Measurements from ENCODE around the gene ZC3H13. TPM values are rescaled to one million over a fixed set of nuclear protein-coding genes. Genes with fewer than 3 reads are reported as not detected.

ZC3H13 gene
- polyA plus RNA-seq, 1 donor from 2014 or later = 19.5 TPM

DNA sequence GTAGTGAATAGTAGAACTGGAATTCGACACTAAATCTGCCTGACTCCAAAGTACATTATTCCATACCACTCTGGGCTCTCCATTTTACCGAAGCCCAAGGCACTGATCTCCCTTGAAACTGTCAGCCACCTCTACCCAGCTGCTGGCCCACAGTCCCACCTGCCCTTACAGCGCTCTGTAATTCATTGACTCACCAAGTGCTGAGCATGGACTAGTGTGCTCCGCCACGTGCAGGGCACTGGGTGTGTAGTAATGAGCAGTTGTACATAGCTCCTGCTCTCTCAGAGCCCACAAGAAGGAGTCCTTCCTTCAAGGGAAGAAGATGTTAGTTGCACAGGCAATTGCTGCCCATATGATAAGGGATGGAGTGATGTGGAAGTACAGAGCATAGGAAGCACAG is 124.4 kb downstream of the ZC3H13 start:
- Histone ChIP-seq H3K4me3 (ENCODE audit: low read length) (no peak overlapping the region), H3K27ac (ENCODE audit: low read length) (no peak overlapping the region), H3K79me2 (replicated peaks; ENCODE audit: insufficient read depth, low read length) (no peaks in the 10 kb centered on the region), H3K36me3 (ENCODE audit: insufficient read depth, low read length) (no peaks in the 10 kb centered on the region), H3K27me3 (ENCODE audit: insufficient read depth, low read depth, low read length) (no peaks in the 10 kb centered on the region), H3F3A (ENCODE audit: insufficient read depth, low read length, poor library complexity, severe bottlenecking) (no peaks in the 10 kb centered on the region), H3K9me3 (ENCODE audit: low read length) (no peaks in the 10 kb centered on the region), H2AFZ (ENCODE audit: low read depth, low read length) (no peak overlapping the region), H3K4me2 (ENCODE audit: low read length) (no peak overlapping the region), H3K9ac (ENCODE audit: low read length) (no peak overlapping the region), H4K20me1 (ENCODE audit: insufficient read depth) (no peaks in the 10 kb centered on the region), H3K9me2 (ENCODE audit: insufficient read depth, low read length) (no peaks in the 10 kb centered on the region)
- TF ChIP-seq POLR2AphosphoS5 (IDR thresholded peaks at IDR 0.05) (no peak), TAF1 (IDR thresholded peaks at IDR 0.05; ENCODE audit: low read depth) (no peak), RAD21 (conservative IDR thresholded peaks at IDR 0.05) (no peak), SMC3 (conservative IDR thresholded peaks at IDR 0.05; ENCODE audit: poor library complexity) (no peak), EP300 (conservative IDR thresholded peaks at IDR 0.05; ENCODE audit: poor library complexity, severe bottlenecking) (no peak), EZH2 (IDR thresholded peaks at IDR 0.05; ENCODE audit: borderline replicate concordance, insufficient read depth, low read length, poor library complexity, severe bottlenecking) (no peak), MXI1 (conservative IDR thresholded peaks at IDR 0.05; ENCODE audit: poor library complexity, severe bottlenecking) (no peak)
- TF ChIP-seq, protein P1, sequence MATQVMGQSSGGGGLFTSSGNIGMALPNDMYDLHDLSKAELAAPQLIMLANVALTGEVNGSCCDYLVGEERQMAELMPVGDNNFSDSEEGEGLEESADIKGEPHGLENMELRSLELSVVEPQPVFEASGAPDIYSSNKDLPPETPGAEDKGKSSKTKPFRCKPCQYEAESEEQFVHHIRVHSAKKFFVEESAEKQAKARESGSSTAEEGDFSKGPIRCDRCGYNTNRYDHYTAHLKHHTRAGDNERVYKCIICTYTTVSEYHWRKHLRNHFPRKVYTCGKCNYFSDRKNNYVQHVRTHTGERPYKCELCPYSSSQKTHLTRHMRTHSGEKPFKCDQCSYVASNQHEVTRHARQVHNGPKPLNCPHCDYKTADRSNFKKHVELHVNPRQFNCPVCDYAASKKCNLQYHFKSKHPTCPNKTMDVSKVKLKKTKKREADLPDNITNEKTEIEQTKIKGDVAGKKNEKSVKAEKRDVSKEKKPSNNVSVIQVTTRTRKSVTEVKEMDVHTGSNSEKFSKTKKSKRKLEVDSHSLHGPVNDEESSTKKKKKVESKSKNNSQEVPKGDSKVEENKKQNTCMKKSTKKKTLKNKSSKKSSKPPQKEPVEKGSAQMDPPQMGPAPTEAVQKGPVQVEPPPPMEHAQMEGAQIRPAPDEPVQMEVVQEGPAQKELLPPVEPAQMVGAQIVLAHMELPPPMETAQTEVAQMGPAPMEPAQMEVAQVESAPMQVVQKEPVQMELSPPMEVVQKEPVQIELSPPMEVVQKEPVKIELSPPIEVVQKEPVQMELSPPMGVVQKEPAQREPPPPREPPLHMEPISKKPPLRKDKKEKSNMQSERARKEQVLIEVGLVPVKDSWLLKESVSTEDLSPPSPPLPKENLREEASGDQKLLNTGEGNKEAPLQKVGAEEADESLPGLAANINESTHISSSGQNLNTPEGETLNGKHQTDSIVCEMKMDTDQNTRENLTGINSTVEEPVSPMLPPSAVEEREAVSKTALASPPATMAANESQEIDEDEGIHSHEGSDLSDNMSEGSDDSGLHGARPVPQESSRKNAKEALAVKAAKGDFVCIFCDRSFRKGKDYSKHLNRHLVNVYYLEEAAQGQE (IDR thresholded peaks at IDR 0.05; ENCODE audit: borderline replicate concordance) = no peak
- TF ChIP-seq, protein P2, sequence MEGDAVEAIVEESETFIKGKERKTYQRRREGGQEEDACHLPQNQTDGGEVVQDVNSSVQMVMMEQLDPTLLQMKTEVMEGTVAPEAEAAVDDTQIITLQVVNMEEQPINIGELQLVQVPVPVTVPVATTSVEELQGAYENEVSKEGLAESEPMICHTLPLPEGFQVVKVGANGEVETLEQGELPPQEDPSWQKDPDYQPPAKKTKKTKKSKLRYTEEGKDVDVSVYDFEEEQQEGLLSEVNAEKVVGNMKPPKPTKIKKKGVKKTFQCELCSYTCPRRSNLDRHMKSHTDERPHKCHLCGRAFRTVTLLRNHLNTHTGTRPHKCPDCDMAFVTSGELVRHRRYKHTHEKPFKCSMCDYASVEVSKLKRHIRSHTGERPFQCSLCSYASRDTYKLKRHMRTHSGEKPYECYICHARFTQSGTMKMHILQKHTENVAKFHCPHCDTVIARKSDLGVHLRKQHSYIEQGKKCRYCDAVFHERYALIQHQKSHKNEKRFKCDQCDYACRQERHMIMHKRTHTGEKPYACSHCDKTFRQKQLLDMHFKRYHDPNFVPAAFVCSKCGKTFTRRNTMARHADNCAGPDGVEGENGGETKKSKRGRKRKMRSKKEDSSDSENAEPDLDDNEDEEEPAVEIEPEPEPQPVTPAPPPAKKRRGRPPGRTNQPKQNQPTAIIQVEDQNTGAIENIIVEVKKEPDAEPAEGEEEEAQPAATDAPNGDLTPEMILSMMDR (IDR thresholded peaks at IDR 0.05; ENCODE audit: poor library complexity, severe bottlenecking) = no peak

DNA sequence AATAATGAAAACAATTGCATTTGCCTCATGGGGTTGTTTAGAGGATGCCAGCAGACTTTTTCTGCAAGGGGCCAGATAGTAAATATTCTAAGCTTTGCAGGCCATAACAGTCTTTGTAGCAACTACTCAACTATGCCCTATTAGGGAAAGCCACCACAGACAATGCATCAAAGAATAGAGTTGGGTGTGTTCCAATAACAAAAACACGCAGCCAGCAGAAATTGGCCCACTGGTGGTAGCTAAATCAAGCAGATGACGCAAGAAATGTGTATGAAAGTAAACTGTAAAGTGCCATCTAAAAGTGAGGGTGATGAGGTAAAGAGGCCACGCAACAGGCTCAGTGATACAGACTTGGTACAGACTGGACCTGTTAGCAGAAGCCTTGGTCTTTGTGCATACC is 125.8 kb downstream of the ZC3H13 start:
- no peak overlapping the region for H3K4me2 ChIP-seq (ENCODE audit: low read length)
- H3K27me3 ChIP-seq (ENCODE audit: insufficient read depth, low read depth, low read length) = no peaks in the 10 kb centered on the region
- H3K27ac ChIP-seq (ENCODE audit: low read length) = no peak overlapping the region
- no peaks in the 10 kb centered on the region for H3F3A ChIP-seq (ENCODE audit: insufficient read depth, low read length, poor library complexity, severe bottlenecking)
- no peak overlapping the region for H2AFZ ChIP-seq (ENCODE audit: low read depth, low read length)
- no peaks in the 10 kb centered on the region for H3K36me3 ChIP-seq (ENCODE audit: insufficient read depth, low read length)
- H3K79me2 ChIP-seq (replicated peaks; ENCODE audit: insufficient read depth, low read length) = no peaks in the 10 kb centered on the region
- no peaks in the 10 kb centered on the region for H3K9me3 ChIP-seq (ENCODE audit: low read length)
- no peaks in the 10 kb centered on the region for H3K9me2 ChIP-seq (ENCODE audit: insufficient read depth, low read length)
- no peak overlapping the region for H3K9ac ChIP-seq (ENCODE audit: low read length)
- no peaks in the 10 kb centered on the region for H4K20me1 ChIP-seq (ENCODE audit: insufficient read depth)
- H3K4me3 ChIP-seq (ENCODE audit: low read length) = no peak overlapping the region
- TF ChIP-seq EZH2 (IDR thresholded peaks at IDR 0.05; ENCODE audit: borderline replicate concordance, insufficient read depth, low read length, poor library complexity, severe bottlenecking) (no peak), RAD21 (conservative IDR thresholded peaks at IDR 0.05) (no peak), TAF1 (IDR thresholded peaks at IDR 0.05; ENCODE audit: low read depth) (no peak)
- TF ChIP-seq, protein P2 (IDR thresholded peaks at IDR 0.05; ENCODE audit: poor library complexity, severe bottlenecking) = no peak
